GM10847 (cell line): Measurements from ENCODE around the gene PDE5A.

Experiments used
- POLR2A ChIP-seq: IDR thresholded peaks from 2 replicates; pipeline ENCODE4 v1.6.1; 2011; ENCODE audit not compliant: insufficient read length; ENCODE audit errors: extremely low read depth

The PDE5A gene

DNA sequence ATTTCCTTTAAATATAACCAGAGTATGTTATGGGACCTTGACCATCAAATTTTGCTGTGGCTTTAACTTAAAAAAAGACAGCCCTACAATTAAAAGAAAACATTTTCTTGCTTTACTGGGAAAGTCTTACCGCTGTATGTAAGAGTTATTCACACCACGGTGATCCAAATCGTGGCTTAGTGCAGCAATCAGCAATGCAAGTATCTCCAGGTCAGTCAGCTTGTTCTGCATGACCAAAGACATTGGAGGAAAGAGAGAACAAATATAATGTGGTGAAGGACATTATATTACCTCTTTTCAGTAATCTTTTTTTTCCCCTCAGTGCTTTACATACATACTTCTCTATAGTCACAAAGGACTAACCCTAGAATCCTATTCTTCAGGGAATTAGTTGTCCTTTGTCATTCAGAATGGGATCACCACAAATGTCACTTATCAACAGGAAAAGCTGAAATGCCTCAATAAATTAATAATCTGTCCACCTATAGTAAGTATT is 109.6 kb downstream of the PDE5A start:
- no peak for TF ChIP-seq POLR2A

DNA sequence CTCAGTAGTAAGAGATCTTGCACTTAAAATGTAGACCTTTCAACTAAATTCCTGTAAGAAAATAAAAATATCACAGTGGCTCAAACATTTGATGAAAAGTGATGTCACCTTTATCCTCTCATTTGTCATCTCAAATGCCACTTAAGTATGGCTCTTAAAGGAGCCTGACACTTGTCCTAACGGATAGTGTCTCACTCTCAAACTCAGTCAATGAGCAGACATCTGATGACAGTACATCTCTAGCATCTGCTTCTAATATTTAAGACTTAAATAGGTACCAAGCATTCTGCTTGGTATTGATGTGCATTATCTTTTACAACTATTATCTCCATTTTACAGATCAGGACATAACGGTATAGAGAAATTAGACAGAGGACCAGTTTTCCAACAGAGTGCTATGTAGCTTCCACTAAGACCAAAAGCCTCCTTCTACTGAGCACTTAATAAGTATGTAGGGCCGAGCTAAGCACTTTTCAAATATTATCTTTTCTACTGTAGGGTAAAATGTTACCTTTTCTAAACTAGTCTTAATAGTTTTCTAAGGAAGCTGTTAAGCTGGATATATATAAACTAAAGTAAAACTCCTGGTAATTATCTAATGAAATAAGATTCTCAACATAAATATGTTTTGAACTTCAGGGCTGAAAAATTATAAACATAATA is 110.2 kb downstream of the PDE5A start:
- no peak for TF ChIP-seq POLR2A

DNA sequence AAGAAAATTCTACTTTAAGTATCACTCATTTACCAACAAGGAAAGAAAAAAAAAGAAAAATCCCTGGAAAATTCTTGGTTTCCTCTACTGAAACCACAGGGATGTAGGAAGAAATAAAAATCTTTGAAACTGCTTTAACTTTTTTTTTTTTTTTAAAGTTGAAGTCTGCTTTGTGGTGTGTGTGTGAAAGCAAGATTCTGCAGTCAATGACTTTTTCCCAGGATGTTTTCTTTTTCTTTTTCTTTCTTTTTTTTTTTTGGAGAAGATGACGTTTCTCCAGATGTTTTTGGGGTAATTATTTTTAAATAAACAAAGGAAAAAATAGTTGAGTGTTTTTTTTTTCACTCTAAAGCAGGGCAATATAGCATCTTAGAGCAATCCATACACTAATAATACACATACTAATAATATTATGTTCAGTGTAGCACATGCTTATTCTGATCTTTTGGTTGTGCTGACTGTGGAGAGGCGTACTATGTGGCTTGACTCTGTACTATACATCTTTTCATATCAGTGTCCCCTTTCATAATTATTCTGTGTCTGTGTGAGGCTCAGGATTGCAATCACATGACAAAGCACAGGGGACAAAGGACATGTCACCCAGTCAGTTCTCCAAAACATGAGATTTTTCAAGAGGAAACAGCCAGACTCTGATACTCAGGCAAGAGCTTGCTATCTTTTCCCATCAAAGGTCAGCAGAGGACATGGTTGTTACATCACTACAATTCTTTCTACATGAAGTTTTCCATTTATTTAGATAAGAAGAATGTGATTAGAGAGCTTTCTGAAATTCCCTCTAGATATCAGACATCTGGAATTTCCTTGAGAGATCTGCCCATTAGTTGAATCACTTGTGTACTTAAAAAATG is 111.0 kb downstream of the PDE5A start:
- TF ChIP-seq POLR2A: no peak

DNA sequence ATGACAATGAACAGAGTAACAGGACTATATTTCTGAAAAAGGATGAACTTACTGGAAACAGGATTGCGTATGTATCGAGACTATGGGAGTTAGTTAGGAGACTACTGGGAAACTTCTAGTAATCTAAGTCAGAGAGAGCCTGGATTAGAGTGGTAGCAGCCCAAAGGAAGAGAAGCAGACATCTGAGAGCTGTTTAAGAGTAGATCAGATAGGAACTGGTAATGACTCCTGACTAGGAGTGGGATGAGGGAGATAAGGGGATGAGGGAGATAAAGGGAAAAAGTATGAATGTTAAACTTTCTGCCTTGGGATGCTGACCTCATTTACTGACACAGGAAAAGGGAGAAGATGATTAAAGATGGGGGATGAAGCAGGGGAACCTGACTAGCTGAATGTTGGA is 116.2 kb downstream of the PDE5A start:
- no peak for TF ChIP-seq POLR2A

DNA sequence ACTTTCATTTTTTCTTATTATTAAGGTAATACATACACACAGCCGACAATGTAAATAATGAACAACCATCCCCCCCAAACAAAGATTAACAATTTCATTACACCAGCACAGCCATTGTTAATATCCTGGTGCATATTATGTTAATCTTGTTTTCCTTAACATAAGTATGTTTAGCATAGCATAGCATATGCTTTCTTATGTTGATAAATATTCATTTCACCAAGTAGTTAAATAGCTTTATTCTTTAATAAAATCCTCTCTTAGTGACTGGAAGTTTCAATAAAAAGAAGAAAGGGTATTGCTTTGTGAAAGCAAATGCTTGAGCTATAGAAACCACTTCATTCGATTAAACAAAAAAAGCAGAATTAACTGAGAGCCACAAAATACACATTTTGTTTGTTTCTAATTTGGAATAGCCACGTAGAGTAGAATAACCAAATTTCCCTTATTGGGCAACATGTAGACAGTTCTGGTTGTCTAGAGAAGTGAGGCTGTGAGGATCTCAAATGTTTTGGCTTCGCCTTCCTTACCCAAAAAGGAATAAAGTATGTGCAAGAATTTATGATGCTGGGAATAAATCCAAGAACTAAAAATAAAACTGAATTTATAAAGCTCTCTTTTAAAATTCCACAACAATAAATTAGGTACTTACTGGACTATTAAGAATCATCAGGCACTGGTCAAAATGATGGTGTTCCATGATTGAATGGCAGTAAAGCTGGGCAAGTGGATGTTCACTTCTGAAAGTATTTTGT is 118.0 kb downstream of the PDE5A start:
- no peak for TF ChIP-seq POLR2A

DNA sequence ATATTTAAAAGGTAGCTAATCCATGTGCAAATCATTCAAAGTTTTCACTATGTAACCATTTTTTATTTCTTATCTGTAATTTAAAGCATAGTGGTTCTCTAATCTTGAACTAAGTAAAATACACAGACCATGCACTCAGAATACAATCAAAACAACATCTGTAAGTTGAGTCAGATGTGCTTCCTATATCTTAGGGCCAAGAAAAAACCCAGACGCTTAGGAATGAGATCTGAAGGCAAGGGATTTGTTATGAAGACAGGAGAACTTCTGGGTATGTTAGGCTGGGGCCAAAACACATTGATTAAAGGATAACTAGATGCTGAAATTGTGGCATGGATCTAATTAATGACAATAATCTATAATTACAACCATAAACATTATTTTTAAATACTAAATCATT is 120.3 kb downstream of the PDE5A start:
- TF ChIP-seq POLR2A: no peak

DNA sequence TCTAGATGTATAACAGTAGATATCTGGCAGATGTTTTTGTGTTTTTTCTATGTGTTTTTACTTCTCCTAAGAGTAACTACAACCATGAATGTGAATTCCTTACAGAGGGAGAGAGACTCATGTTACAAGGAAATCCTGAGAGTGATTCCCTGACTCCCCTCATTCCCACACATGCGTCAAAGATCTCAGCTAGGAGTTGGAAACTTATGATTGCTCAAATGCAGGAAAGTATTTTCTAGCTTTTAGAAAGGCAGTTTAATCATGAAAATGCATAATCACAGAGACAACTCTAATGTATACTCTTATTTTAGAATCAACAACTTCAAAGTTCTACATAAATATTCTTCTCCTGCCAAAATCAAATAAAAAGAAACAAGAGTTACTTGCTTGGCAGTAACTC is 121.8 kb downstream of the PDE5A start:
- TF ChIP-seq POLR2A: no peak

DNA sequence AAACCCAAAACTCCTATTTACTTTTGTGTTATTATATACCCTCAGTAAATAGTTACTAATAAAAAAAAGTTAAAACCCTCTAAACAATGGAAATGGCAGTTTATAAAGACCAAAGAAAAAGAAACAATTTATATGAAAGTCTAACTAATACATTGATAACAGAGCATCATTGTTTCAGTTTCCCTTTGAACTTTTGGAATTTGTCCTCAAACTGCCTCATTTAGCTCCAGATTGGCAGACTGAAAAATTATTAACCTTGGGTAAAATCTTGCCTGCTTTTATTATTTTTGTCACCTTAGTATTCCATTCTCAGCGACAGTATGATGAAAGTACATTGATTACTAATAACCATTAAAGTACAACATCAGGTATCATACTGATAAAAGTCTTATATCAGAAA is 124.0 kb downstream of the PDE5A start:
- no peak for TF ChIP-seq POLR2A

DNA sequence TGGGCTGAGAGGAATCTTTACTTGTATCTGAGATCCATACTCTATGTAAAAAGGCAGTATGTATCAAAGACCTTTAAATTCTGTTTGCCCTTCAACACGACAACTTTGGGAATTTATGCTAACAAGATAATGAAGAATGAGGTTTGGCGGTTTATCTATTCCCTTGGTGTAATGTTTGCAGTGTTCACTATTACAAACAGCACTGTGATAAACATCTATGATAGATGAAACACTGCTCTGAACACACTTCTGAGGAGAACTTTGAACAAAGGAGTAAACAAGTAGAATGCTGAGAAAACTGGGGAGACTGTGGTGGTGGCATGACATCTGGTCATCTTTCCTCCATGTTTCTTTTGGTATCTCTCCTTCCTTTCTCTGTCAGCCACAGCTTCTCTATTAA is 126.9 kb downstream of the PDE5A start:
- no peak for TF ChIP-seq POLR2A

DNA sequence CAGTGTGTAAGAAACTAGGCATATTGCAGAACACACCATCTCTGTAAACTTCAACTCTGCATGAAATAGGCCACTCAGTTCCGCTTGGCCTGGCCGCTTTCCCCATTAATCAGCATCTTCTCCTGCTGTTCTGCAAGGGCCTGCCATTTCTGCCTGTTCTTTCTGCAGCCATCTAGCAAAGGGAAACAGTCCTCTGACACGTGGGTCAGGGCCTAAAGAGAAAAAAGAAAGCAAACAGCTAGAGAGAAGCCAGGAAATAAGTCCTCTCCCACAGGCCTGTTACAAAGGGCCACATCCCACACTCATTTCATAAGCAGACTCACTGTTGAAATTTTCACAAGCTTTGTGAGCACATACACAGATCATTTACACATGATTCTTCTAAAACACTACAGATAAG is 130.1 kb downstream of the PDE5A start:
- no peak for TF ChIP-seq POLR2A

DNA sequence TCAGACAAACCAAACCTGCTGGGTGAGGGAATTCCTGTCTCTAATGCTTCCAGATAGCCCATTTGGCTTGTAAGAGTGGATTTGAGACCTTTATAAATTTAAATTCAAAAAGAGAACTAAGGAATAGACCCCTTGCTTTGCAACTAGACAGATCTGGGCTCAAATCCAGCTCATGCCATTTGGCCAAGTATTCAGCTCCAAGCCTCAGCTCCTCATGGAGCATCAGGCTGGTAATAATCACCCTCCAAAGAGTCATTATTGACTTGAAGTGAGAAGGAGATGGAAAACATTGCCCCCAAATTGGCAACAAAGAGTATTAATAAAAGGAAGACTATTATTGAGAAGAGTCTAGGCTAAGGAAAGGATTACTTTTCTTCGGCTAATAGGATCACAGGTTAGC is 134.7 kb downstream of the PDE5A start:
- TF ChIP-seq POLR2A: no peak

DNA sequence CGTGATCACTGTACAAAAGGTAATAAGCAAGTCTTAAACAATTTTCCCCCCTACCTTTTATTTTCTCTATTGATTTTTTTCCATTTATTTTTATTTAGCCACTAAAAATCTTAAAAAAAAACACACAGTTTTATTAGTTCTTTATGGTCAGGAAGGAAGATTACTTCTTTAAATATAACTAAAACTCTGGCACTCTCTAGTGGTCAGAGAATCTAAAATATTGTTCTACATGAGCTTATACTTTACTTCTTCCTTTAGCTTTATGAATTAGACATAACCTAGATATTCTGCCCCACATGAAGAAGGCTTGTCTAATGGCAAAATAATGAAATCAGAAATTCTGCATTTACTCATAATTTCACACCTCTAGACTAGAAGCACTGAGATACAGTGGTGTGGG is 135.2 kb downstream of the PDE5A start:
- TF ChIP-seq POLR2A: no peak

DNA sequence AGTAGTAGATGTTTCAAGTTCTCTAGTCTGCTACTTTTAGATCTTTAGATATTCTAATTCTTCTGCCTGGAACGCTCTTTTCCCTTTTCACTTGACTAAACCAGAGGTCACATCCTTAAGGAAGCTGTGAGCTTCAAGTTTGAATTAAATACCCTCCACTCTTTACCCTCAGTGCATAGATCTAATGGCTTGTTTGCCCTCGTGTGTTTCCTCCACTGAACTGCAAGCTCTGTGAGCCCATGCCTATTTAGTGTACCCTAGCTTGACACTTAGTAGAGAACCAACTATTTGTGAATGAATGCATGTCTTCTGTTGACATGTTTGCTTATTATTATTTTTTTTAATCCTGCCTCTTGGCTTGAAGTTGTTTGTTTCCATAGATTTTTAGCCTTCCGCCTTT is 138.3 kb downstream of the PDE5A start:
- TF ChIP-seq POLR2A: no peak

DNA sequence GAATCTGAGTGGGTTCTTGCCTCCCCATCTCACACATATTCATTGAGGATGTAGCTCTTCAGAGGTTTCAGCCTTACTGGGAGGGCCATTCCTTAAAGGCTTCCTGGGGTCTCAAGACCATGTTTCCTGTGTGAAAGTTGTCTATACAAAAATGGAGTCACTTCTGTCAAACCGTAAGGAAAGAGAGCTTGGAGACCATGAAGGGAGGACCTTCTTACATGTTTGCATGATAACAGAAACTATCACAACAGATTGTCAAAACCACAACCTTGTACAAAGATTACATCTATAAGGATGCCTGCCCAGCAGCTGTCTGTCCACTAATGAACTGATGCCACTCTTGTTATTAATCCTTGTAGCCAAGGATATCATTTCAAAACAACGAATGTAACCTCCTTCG is 139.3 kb downstream of the PDE5A start:
- TF ChIP-seq POLR2A: no peak

DNA sequence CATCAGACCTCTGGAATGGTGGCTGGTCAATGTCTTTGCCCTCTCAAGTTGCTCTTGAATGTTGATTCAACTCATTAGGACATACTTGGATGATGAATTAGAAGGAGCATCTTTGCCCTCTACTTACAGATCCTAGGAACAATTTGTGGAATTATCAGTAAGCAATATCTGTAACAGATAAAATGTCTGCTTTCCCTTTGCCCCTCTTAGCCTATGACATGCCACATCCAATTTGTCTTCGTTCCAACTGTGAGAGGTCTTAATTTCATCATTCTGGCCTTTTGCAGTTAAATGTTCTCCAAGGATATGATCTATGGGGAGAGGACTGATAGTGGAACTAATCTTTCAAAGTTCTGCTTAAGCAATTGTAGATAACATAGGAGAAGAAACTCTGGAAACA is 148.3 kb downstream of the PDE5A start:
- no peak for TF ChIP-seq POLR2A

DNA sequence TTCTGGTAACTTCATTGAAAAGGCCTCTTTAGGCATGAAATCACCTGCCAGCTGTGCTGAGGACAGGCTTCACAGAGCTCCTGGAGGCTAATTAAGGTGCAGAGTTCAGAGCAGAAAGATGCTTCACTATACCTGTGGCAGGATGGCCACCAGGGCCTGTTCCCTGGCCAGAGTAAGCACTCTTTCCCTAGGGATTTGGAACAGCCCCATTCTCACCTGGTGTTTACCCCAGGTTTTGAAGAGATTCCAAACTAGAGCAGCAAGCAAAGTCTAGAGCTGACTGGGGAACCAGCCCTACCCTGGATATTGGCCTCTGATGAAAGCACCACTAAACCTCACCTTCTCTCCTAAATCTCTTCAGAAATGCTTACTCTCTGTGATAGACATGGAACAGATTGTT is 148.8 kb downstream of the PDE5A start:
- no peak for TF ChIP-seq POLR2A

DNA sequence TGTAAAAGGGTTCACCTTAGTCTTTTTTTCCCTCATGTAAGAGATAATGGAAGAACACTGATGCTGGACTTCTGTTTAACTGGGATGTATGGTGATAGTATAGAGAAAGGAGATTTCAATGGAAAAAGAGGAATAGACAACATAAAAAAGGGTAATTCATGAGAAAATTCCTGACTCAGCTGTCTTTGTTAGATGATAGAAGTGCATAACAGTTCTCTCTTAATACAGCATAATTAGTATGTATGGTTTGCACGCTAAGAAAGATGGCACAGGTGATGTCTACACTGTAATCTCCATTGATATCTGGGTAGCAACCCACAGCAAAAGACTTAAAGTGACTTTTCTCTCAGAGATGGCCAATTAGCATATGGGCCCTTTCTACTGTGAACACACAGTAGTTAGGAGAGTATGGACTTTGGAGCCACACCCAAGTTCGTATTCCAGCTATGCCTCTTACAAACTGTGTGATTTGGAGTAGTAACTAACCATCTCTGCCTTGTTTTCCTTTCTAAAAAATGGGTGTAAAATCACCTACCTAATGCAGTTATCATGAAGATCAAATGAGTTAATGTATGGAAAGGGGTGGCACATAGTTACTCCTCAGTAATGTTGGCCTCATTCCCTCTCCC is 149.3 kb downstream of the PDE5A start:
- TF ChIP-seq POLR2A: no peak
